Measurements from ENCODE around the gene GUCY1B1. TPM values are rescaled to one million over a fixed set of nuclear protein-coding genes. Genes with fewer than 3 reads are reported as not detected.
A peak's percentile ranks its signal among the peaks of the same experiment; 100 is the strongest.

The GUCY1B1 gene
- total RNA-seq, 1 donor from 2014 or later = 2.1 TPM

- FAIRE-seq (no peak), DNase-seq (ENCODE audit: low read depth) (peak; percentile 44)
- Histone ChIP-seq H3K27me3 (ENCODE audit: control insufficient read depth, insufficient read depth, low read length) (peaks cover 2% of the 10 kb centered on the region), H3K36me3 (ENCODE audit: control insufficient read depth, insufficient read depth, low read length) (no peaks in the 10 kb centered on the region), H3K4me3 (ENCODE audit: low read depth, low read length) (no peak overlapping the region)
- no peak for TF ChIP-seq CTCF (IDR thresholded peaks at IDR 0.05; ENCODE audit: insufficient read depth, low read length, severe bottlenecking)
These were observed 60.2 kb downstream of the GUCY1B1 start for GRCh38 chr4:155819066-155819465.

- Histone ChIP-seq H3K27me3 (ENCODE audit: control insufficient read depth, insufficient read depth, low read length) (peaks cover 2% of the 10 kb centered on the region), H3K4me3 (ENCODE audit: low read depth, low read length) (no peak overlapping the region), H3K36me3 (ENCODE audit: control insufficient read depth, insufficient read depth, low read length) (no peaks in the 10 kb centered on the region)
- no peak for TF ChIP-seq CTCF (IDR thresholded peaks at IDR 0.05; ENCODE audit: insufficient read depth, low read length, severe bottlenecking)
- FAIRE-seq (no peak), DNase-seq (ENCODE audit: low read depth) (no peak)
These were observed 62.2 kb downstream of the GUCY1B1 start for GRCh38 chr4:155820887-155821518.

GRCh38 chr4:155822572-155822971 is 63.8 kb downstream of the GUCY1B1 start:
- no peaks in the 10 kb centered on the region for H3K36me3 ChIP-seq (ENCODE audit: control insufficient read depth, insufficient read depth, low read length)
- FAIRE-seq (no peak), DNase-seq (ENCODE audit: low read depth) (peak; percentile 77)
- no peak for TF ChIP-seq CTCF (IDR thresholded peaks at IDR 0.05; ENCODE audit: insufficient read depth, low read length, severe bottlenecking)
- H3K27me3 ChIP-seq (ENCODE audit: control insufficient read depth, insufficient read depth, low read length) = peaks cover 2% of the 10 kb centered on the region
- no peak overlapping the region for H3K4me3 ChIP-seq (ENCODE audit: low read depth, low read length)

GRCh38 chr4:155828628-155829027 is 69.8 kb downstream of the GUCY1B1 start:
- no peak for FAIRE-seq
- no peak overlapping the region for H3K4me3 ChIP-seq (ENCODE audit: low read depth, low read length)
- H3K27me3 ChIP-seq (ENCODE audit: control insufficient read depth, insufficient read depth, low read length) = no peaks in the 10 kb centered on the region
- DNase-seq (ENCODE audit: low read depth) = no peak
- no peaks in the 10 kb centered on the region for H3K36me3 ChIP-seq (ENCODE audit: control insufficient read depth, insufficient read depth, low read length)
- no peak for TF ChIP-seq CTCF (IDR thresholded peaks at IDR 0.05; ENCODE audit: insufficient read depth, low read length, severe bottlenecking)

GRCh38 chr4:155832664-155833063 is 73.8 kb downstream of the GUCY1B1 start:
- no peaks in the 10 kb centered on the region for H3K36me3 ChIP-seq (ENCODE audit: control insufficient read depth, insufficient read depth, low read length)
- FAIRE-seq (no peak), DNase-seq (ENCODE audit: low read depth) (no peak)
- no peak overlapping the region for H3K4me3 ChIP-seq (ENCODE audit: low read depth, low read length)
- no peaks in the 10 kb centered on the region for H3K27me3 ChIP-seq (ENCODE audit: control insufficient read depth, insufficient read depth, low read length)
- no peak for TF ChIP-seq CTCF (IDR thresholded peaks at IDR 0.05; ENCODE audit: insufficient read depth, low read length, severe bottlenecking)

- FAIRE-seq (no peak), DNase-seq (ENCODE audit: low read depth) (no peak)
- H3K27me3 ChIP-seq (ENCODE audit: control insufficient read depth, insufficient read depth, low read length) = no peaks in the 10 kb centered on the region
- H3K36me3 ChIP-seq (ENCODE audit: control insufficient read depth, insufficient read depth, low read length) = no peaks in the 10 kb centered on the region
- TF ChIP-seq CTCF (IDR thresholded peaks at IDR 0.05; ENCODE audit: insufficient read depth, low read length, severe bottlenecking) = no peak
- H3K4me3 ChIP-seq (ENCODE audit: low read depth, low read length) = no peak overlapping the region
These were observed 78.5 kb downstream of the GUCY1B1 start for GRCh38 chr4:155837203-155837796.
